SK-N-MC (cell line): Measurements from ENCODE around the gene RECK.

ENCODE experiments used
- EZH2 ChIP-seq: fragments of 200-600 bp; sonication (generic); IDR thresholded peaks from one replicate; pipeline ENCODE4 v1.6.1; 2017; ENCODE audit warnings: antibody characterized with exemption
- FOXP2 ChIP-seq: optimal IDR thresholded peaks from 2 replicates; pipeline ENCODE3; 2011; ENCODE audit warnings: mild to moderate bottlenecking, moderate library complexity; ENCODE audit not compliant: insufficient read depth; ENCODE audit errors: extremely low read length, control extremely low read depth
- POLR2AphosphoS5 ChIP-seq: IDR thresholded peaks from 2 replicates; pipeline ENCODE4 v1.6.1; 2012; ENCODE audit warnings: mild to moderate bottlenecking, low read depth, low read length, borderline replicate concordance

DNA sequence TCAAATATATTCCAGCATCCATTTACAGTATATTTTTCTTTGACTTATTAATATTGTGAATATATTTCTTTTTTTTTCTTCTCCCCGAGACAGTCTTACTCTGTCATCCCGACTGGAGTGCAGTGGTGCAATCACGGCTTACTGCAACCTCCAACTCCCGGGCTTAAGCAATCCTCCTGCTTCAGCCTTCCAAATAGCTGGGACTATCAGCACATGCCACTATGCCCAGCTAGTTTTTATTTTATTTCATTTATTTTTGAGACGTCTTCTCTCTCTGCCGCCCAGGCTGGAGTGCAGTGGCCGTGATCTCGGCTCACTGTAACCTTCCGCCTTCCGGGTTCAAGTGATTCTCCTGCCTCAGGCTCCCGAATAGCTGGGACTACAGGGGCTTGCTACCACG, 92.4 kb downstream of the RECK start:
- TF ChIP-seq EZH2 (no peak), POLR2AphosphoS5 (no peak), FOXP2 (no peak)
